ENCODE measurements around the gene PTGER4.
"Not testable (repeated sequence)": the region's sequence is repeated elsewhere in the genome, so short reads cannot be mapped to it uniquely, and the experiment has no call there.

Gene PTGER4

DNA sequence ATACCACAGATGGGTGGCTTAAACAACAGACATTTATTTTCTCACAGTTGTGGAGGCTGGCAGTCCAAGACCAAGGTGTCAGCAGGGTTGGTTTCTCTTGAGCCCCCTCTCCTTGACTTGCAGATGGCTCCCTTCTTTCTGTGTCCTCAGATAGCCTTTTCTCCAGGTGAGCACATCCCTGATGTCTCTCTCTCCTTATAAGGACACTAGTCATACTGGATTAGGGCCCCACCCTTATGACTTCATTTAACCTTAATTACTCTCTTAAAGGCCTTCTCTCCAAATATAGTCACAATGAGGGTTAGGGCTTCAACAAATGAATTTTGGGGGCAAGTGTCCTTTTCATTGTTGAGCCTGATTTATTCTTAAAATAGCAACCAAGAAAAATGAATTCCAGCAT is 14.7 kb downstream of the PTGER4 start:
- DNase-seq: no peak

DNA sequence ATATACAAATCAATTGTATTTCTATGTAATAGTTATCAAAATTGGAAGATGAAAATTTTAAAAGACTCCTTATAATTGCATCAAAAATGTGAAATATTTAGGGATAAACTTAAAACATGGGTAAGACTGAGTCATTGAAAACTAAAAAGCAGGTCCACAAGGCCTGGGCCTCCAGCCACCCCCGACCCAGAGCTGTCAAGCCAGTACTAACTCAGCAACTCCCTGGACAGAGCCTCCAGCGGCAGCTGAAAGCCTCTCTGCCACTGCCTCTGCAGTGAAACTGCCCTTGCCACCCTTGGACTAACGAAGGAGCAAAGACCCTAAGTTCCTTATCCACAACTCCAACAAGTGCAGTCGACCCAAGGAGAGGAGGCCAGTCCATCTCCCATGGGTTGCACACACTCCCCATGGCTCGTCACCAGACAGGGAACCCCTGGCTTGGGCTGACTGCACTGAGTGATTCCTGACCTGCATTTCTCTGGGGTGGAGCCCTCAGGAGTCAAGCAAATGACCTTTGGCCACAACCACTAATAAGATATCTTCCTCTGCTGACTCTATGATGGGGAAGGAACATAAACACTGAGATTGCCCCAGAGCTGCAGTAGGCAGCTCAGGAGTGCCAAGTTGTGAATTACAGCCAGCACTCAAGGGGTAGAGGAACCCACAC is 20.5 kb downstream of the PTGER4 start:
- DNase-seq: no peak

DNA sequence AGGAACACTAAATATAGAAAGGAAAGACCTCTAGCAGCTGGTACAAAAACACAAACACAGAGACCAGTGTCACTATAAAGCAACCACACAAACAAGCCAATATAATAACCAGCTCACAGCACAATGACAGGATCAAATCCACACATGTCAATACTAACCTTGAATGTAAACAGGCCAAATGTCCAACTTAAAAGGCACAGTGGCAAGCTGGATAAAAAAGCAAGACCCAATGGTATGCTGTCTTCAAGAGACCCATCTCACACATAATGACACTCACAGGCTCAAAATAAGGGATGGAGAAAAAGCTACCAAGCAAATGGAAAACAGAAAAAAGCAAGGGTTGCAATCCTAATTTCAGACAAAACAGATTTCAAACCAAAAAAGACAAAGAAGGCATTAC is 22.3 kb downstream of the PTGER4 start:
- not testable (repeated sequence) for DNase-seq

DNA sequence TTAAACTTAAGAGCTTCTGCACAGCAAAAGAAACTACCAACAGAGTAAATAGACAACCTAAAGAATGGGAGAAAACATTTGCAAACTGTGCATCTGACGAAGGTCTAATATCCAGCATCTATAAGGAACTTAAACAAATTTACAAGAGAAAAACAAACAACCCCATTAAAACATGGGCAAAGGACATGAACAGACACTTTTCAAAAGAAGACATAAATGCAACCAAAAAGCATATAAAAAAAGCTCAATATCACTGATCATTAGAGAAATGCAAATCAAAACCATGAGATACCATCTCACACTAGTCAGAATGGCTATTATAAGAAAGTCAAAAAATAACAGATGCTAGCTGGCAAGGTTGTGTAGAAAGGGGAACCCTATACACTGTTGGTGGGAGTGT is 25.8 kb downstream of the PTGER4 start:
- not testable (repeated sequence) for DNase-seq

DNA sequence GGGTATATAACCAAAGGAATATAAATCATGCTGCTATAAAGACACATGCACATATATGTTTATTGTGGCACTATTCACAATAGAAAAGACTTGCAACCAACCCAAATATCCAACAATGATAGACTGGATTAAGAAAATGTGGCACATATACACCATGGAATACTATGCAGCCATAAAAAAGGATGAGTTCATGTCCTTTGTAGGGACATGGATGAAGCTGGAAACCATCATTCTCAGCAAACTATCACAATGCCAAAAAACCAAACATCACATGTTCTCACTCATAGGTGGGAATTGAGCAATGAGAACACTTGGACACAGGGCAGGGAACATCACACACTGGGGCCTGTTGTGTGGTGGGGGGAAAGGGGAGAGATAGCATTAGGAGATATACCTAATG is 30.9 kb downstream of the PTGER4 start:
- not testable (repeated sequence) for DNase-seq

- no peak for DNase-seq
Observed at GRCh38 chr5:40714001-40714400, 34.3 kb downstream of the PTGER4 start.

GRCh38 chr5:40716000-40716399 is 36.3 kb downstream of the PTGER4 start:
- no peak for DNase-seq

- DNase-seq: no peak
Observed at GRCh38 chr5:40716590-40716989, 36.9 kb downstream of the PTGER4 start.

GRCh38 chr5:40717281-40717680 is 37.6 kb downstream of the PTGER4 start:
- no peak for DNase-seq

DNA sequence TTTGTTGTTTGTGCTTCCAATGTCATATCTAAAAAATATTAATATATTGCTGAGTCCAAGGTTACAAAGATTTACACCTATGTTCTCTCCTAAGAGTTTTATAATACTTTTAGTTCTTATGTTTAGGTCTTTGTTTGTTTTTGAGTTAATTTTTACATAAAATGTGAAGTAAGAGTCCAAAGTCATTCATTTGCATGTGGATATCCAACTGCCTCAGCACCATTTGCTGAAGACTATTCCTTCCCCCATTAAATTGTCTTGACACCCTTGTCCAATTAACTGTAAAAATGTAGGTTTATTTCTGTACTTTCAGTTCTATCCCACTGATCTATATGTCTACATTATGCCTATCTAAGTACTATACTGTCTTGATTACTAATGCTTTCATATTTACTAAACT is 40.4 kb downstream of the PTGER4 start:
- no peak for DNase-seq

GRCh38 chr5:40722497-40722911 is 42.8 kb downstream of the PTGER4 start:
- not testable (repeated sequence) for DNase-seq

GRCh38 chr5:40733434-40733833 is 53.7 kb downstream of the PTGER4 start:
- no peak for DNase-seq

- no peak for DNase-seq
Observed at GRCh38 chr5:40733879-40734563, 54.3 kb downstream of the PTGER4 start.

DNA sequence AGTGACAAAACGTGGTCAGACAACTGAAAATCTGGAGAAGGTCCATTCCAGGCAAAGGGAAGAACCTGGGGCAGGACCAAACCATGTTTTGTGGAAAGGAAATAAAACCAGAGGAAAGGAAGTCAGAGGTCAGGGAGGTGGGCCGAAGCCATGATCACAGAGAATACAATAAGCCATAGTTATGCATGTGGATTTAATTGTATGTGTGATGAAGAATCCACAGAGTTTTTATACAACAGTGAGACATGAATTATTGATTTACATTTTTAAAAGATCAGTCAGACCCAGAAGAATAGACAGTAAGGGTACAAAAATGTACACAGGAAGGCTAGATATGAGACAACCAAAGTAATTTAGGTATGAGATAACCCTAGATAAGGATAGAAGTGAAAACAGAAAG is 55.3 kb downstream of the PTGER4 start:
- DNase-seq: no peak

GRCh38 chr5:40735609-40736008 is 55.9 kb downstream of the PTGER4 start:
- no peak for DNase-seq

GRCh38 chr5:40736103-40736875 is 56.6 kb downstream of the PTGER4 start:
- DNase-seq: no peak

- DNase-seq: no peak
Observed at GRCh38 chr5:40738502-40738901, 58.8 kb downstream of the PTGER4 start.
